NCI-H2196 treated with DMSO at 0.1 percent for 48 hours (cell line): ENCODE data around the gene TGFA.

Experiments
- DNase-seq: peaks from one replicate; lab custom pipeline; 2025; ENCODE audit not compliant: unreplicated experiment; lab: John Stamatoyannopoulos, UW

Gene TGFA

GRCh38 chr2:70525032-70525431 lies 28.6 kb downstream of the TGFA start:
- no peak for DNase-seq

- DNase-seq: no peak
Measured at GRCh38 chr2:70523996-70524965, 29.3 kb downstream of the TGFA start.

GRCh38 chr2:70523672-70523995 lies 30.0 kb downstream of the TGFA start:
- DNase-seq: no peak

GRCh38 chr2:70522627-70523026 lies 31.0 kb downstream of the TGFA start:
- DNase-seq: no peak

GRCh38 chr2:70520825-70521224 lies 32.8 kb downstream of the TGFA start:
- no peak for DNase-seq

GRCh38 chr2:70519453-70519852 lies 34.2 kb downstream of the TGFA start:
- DNase-seq: no peak

GRCh38 chr2:70518557-70518956 lies 35.1 kb downstream of the TGFA start:
- DNase-seq: no peak

- no peak for DNase-seq
Measured at GRCh38 chr2:70517804-70518203, 35.8 kb downstream of the TGFA start.

- DNase-seq: no peak
Measured at GRCh38 chr2:70516596-70516995, 37.0 kb downstream of the TGFA start.

- DNase-seq: no peak
Measured at GRCh38 chr2:70515938-70516337, 37.7 kb downstream of the TGFA start.

- peak; percentile 4 for DNase-seq
Measured at GRCh38 chr2:70514612-70515055, 39.0 kb downstream of the TGFA start.

- DNase-seq: no peak
Measured at GRCh38 chr2:70513738-70514137, 39.9 kb downstream of the TGFA start.

- DNase-seq: no peak
Measured at GRCh38 chr2:70511971-70512729, 41.5 kb downstream of the TGFA start.

GRCh38 chr2:70510313-70510712 lies 43.3 kb downstream of the TGFA start:
- DNase-seq: no peak

GRCh38 chr2:70509565-70509964 lies 44.1 kb downstream of the TGFA start:
- DNase-seq: no peak

- no peak for DNase-seq
Measured at GRCh38 chr2:70508711-70509462, 44.7 kb downstream of the TGFA start.

GRCh38 chr2:70505613-70506391 lies 47.8 kb downstream of the TGFA start:
- no peak for DNase-seq

- no peak for DNase-seq
Measured at GRCh38 chr2:70504750-70505149, 48.9 kb downstream of the TGFA start.

- DNase-seq: no peak
Measured at GRCh38 chr2:70503896-70504295, 49.7 kb downstream of the TGFA start.

- DNase-seq: no peak
Measured at GRCh38 chr2:70501728-70502127, 51.9 kb downstream of the TGFA start.

GRCh38 chr2:70501215-70501614 lies 52.4 kb downstream of the TGFA start:
- no peak for DNase-seq
